Neural cell (in vitro differentiated cells): ENCODE data around the gene TYROBP. TPM values are rescaled to one million over a fixed set of nuclear protein-coding genes. Genes with fewer than 3 reads are reported as not detected.

Source experiments
- H2AFZ ChIP-seq: fragments of 200-600, 300-800 bp; sonication (generic), shearing (Covaris generic); 2 replicates; pipeline ENCODE4 v1.6.0; 2014; ENCODE audit warnings: low read depth, mild to moderate bottlenecking, antibody characterized with exemption, low read length, moderate library complexity
- H3F3A ChIP-seq: fragments of 200-600 bp; shearing (Covaris generic); 2 replicates; pipeline ENCODE4 v1.6.1; 2016; ENCODE audit warnings: mild to moderate bottlenecking, moderate library complexity, mixed read lengths, antibody characterized with exemption, low read length; ENCODE audit not compliant: insufficient read depth, poor library complexity, severe bottlenecking
- H3K27ac ChIP-seq: fragments of 200-600, 300-800 bp; sonication (generic), shearing (Covaris generic); 2 replicates; pipeline ENCODE4 v1.5.1; 2014; ENCODE audit warnings: mild to moderate bottlenecking, low read length, moderate library complexity
- H3K27me3 ChIP-seq: fragments of 300-800, 200-600 bp; sonication (generic), shearing (Covaris generic); 2 replicates; pipeline ENCODE4 v1.6.0; 2014; ENCODE audit warnings: mild to moderate bottlenecking, low read depth, low read length, moderate library complexity; ENCODE audit not compliant: insufficient read depth
- H3K36me3 ChIP-seq: fragments of 300-800, 200-600 bp; sonication (generic), shearing (Covaris generic); 2 replicates; pipeline ENCODE4 v1.5.1; 2014; ENCODE audit warnings: mild to moderate bottlenecking, antibody characterized with exemption, low read length, moderate library complexity; ENCODE audit not compliant: insufficient read depth
- H3K4me2 ChIP-seq: fragments of 300-800, 200-600 bp; sonication (generic), shearing (Covaris generic); 2 replicates; pipeline ENCODE4 v1.6.0; 2014; ENCODE audit warnings: mild to moderate bottlenecking, low read length
- H3K4me3 ChIP-seq: fragments of 300-800, 200-600 bp; sonication (generic), shearing (Covaris generic); 2 replicates; pipeline ENCODE4 v1.5.1; 2014; ENCODE audit warnings: mild to moderate bottlenecking, low read length, moderate library complexity
- H3K79me2 ChIP-seq: fragments of 200-600 bp; shearing (Covaris generic); replicated peaks from 2 replicates; pipeline ENCODE4 v1.6.0; 2014; ENCODE audit warnings: mild to moderate bottlenecking, low read length, moderate library complexity; ENCODE audit not compliant: insufficient read depth
- H3K9ac ChIP-seq: fragments of 300-800, 200-600 bp; sonication (generic), shearing (Covaris generic); 2 replicates; pipeline ENCODE4 v1.6.1; 2016; ENCODE audit warnings: mild to moderate bottlenecking, low read length, mixed read lengths
- H3K9me2 ChIP-seq: fragments of 200-600 bp; shearing (Covaris generic); 2 replicates; pipeline ENCODE4 v1.6.1; 2016; ENCODE audit warnings: mild to moderate bottlenecking, low read length, mixed read lengths; ENCODE audit not compliant: insufficient read depth
- H3K9me3 ChIP-seq: fragments of 200-600, 300-800 bp; sonication (generic), shearing (Covaris generic); 2 replicates; pipeline ENCODE4 v1.6.1; 2016; ENCODE audit warnings: mild to moderate bottlenecking, mixed run types, low read length, moderate library complexity, mixed read lengths
- H4K20me1 ChIP-seq: fragments of 200-600 bp; shearing (Covaris generic); 2 replicates; pipeline ENCODE4 v1.6.1; 2016; ENCODE audit warnings: mild to moderate bottlenecking, mixed run types; ENCODE audit not compliant: insufficient read depth
- EP300 ChIP-seq: fragments of 450-650 bp; conservative IDR thresholded peaks from 2 replicates; pipeline ENCODE4 v1.6.1; 2014; ENCODE audit warnings: antibody characterized with exemption, mild to moderate bottlenecking, moderate library complexity; ENCODE audit not compliant: poor library complexity, severe bottlenecking
- EZH2 ChIP-seq: fragments of 200-600, 300-800 bp; shearing (Covaris generic), sonication (generic); IDR thresholded peaks from 2 replicates; pipeline ENCODE4 v1.6.1; 2014; ENCODE audit warnings: antibody characterized with exemption, low read length, borderline replicate concordance, mild to moderate bottlenecking; ENCODE audit not compliant: insufficient read depth, poor library complexity, severe bottlenecking
- MXI1 ChIP-seq: fragments of 450-650 bp; conservative IDR thresholded peaks from 2 replicates; pipeline ENCODE4 v1.6.1; 2014; ENCODE audit warnings: antibody characterized with exemption, mild to moderate bottlenecking; ENCODE audit not compliant: poor library complexity, severe bottlenecking
- POLR2AphosphoS5 ChIP-seq: IDR thresholded peaks from 2 replicates; pipeline ENCODE4 v1.6.1; 2012
- RAD21 ChIP-seq: fragments of 450-650 bp; conservative IDR thresholded peaks from 2 replicates; pipeline ENCODE4 v1.6.1; 2014; ENCODE audit warnings: antibody characterized with exemption, mild to moderate bottlenecking, moderate library complexity
- SMC3 ChIP-seq: fragments of 450-650 bp; conservative IDR thresholded peaks from 2 replicates; pipeline ENCODE4 v1.6.1; 2014; ENCODE audit warnings: antibody characterized with exemption, mild to moderate bottlenecking, moderate library complexity; ENCODE audit not compliant: poor library complexity
- TAF1 ChIP-seq: IDR thresholded peaks from 2 replicates; pipeline ENCODE4 v1.6.1; 2012; ENCODE audit warnings: low read depth
- polyA plus RNA-seq: library from polyadenylated mRNA; depleted of rRNA; stranded (reverse); fragments of >200 nt; gene quantifications from 2 replicates; pipeline ENCODE4 v1.2.3, GENCODE V29; 2014
- TF ChIP-seq, protein P1 (sequence below): fragments of 450-650 bp; IDR thresholded peaks from 2 replicates; pipeline ENCODE4 v1.5.1; 2014; ENCODE audit warnings: antibody characterized with exemption, mild to moderate bottlenecking, moderate library complexity; ENCODE audit not compliant: poor library complexity, severe bottlenecking
- TF ChIP-seq, protein P2 (sequence below): IDR thresholded peaks from 2 replicates; pipeline ENCODE4 v1.6.1; 2012; ENCODE audit warnings: borderline replicate concordance

Gene TYROBP
- polyA plus RNA-seq, 1 donor from 2014 or later, result not detected

DNA sequence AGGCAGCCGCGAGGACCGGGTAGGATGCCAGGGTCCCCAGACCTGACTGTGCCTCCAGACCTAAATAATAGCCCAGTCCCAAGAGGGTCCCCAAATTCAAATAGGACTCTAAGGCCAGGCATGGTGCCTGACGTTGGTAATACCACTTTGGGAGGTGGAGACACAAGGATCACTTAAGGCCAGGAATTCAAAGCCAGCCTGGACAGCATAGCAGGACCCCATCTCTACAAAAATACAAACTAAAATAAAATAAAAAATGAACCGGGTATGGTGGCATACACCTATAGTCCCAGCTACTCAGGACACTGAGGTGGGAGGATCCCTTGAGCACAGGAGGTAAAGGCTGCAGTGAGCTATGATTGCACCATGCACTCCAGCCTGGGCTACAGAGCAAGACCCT is 45.1 kb downstream of the TYROBP start:
- H3K27me3 ChIP-seq, result peaks cover 14% of the 10 kb centered on the region
- H3F3A ChIP-seq, result no peaks in the 10 kb centered on the region
- TF ChIP-seq EZH2 (no peak), EP300 (no peak), POLR2AphosphoS5 (no peak), MXI1 (no peak), RAD21 (no peak), SMC3 (no peak), TAF1 (no peak)
- TF ChIP-seq, protein P1, sequence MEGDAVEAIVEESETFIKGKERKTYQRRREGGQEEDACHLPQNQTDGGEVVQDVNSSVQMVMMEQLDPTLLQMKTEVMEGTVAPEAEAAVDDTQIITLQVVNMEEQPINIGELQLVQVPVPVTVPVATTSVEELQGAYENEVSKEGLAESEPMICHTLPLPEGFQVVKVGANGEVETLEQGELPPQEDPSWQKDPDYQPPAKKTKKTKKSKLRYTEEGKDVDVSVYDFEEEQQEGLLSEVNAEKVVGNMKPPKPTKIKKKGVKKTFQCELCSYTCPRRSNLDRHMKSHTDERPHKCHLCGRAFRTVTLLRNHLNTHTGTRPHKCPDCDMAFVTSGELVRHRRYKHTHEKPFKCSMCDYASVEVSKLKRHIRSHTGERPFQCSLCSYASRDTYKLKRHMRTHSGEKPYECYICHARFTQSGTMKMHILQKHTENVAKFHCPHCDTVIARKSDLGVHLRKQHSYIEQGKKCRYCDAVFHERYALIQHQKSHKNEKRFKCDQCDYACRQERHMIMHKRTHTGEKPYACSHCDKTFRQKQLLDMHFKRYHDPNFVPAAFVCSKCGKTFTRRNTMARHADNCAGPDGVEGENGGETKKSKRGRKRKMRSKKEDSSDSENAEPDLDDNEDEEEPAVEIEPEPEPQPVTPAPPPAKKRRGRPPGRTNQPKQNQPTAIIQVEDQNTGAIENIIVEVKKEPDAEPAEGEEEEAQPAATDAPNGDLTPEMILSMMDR, result no peak
- TF ChIP-seq, protein P2, sequence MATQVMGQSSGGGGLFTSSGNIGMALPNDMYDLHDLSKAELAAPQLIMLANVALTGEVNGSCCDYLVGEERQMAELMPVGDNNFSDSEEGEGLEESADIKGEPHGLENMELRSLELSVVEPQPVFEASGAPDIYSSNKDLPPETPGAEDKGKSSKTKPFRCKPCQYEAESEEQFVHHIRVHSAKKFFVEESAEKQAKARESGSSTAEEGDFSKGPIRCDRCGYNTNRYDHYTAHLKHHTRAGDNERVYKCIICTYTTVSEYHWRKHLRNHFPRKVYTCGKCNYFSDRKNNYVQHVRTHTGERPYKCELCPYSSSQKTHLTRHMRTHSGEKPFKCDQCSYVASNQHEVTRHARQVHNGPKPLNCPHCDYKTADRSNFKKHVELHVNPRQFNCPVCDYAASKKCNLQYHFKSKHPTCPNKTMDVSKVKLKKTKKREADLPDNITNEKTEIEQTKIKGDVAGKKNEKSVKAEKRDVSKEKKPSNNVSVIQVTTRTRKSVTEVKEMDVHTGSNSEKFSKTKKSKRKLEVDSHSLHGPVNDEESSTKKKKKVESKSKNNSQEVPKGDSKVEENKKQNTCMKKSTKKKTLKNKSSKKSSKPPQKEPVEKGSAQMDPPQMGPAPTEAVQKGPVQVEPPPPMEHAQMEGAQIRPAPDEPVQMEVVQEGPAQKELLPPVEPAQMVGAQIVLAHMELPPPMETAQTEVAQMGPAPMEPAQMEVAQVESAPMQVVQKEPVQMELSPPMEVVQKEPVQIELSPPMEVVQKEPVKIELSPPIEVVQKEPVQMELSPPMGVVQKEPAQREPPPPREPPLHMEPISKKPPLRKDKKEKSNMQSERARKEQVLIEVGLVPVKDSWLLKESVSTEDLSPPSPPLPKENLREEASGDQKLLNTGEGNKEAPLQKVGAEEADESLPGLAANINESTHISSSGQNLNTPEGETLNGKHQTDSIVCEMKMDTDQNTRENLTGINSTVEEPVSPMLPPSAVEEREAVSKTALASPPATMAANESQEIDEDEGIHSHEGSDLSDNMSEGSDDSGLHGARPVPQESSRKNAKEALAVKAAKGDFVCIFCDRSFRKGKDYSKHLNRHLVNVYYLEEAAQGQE, result no peak
- H3K36me3 ChIP-seq, result no peaks in the 10 kb centered on the region
- H3K27ac ChIP-seq, result no peak overlapping the region
- no peaks in the 10 kb centered on the region for H3K9me3 ChIP-seq
- H3K9me2 ChIP-seq, result no peaks in the 10 kb centered on the region
- H2AFZ ChIP-seq, result no peak overlapping the region
- H3K79me2 ChIP-seq, result no peaks in the 10 kb centered on the region
- H3K4me3 ChIP-seq, result no peak overlapping the region
- no peak overlapping the region for H3K9ac ChIP-seq
- no peak overlapping the region for H3K4me2 ChIP-seq
- H4K20me1 ChIP-seq, result no peaks in the 10 kb centered on the region

DNA sequence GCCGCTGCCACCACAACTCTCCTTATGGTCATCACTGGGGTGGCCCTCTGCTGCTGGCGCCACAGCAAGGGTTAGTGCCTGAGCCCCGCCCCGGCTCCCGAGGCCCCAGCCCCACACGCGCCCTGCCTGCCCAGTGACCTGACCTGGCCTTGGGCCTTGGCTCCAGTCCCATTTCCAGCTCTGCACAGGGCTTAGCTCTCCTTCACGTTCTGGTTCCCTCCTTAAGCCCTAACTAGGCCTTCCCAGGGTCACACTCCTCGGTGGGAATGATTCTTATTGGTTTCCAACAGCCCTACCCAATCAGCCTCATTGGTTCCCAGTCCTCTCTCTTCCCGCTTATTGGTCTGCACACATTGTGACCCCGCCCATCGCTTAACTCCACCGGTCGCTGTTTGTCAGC is 45.6 kb downstream of the TYROBP start:
- H3K9me3 ChIP-seq, result no peaks in the 10 kb centered on the region
- H3F3A ChIP-seq, result no peaks in the 10 kb centered on the region
- H4K20me1 ChIP-seq, result no peaks in the 10 kb centered on the region
- H3K27me3 ChIP-seq, result peaks cover 14% of the 10 kb centered on the region
- H2AFZ ChIP-seq, result no peak overlapping the region
- no peaks in the 10 kb centered on the region for H3K79me2 ChIP-seq
- no peak overlapping the region for H3K9ac ChIP-seq
- no peaks in the 10 kb centered on the region for H3K36me3 ChIP-seq
- H3K4me2 ChIP-seq, result no peak overlapping the region
- no peak overlapping the region for H3K4me3 ChIP-seq
- no peaks in the 10 kb centered on the region for H3K9me2 ChIP-seq
- TF ChIP-seq, protein P2, result no peak
- no peak for TF ChIP-seq RAD21
- TF ChIP-seq, protein P1, result no peak
- no peak for TF ChIP-seq TAF1
- TF ChIP-seq EZH2, result no peak
- TF ChIP-seq SMC3, result no peak
- TF ChIP-seq POLR2AphosphoS5, result no peak
- no peak for TF ChIP-seq EP300
- no peak for TF ChIP-seq MXI1
- no peak overlapping the region for H3K27ac ChIP-seq
